Activated naive CD4-positive, alpha-beta T cell treated with Interleukin-2 at 50 U/mL for 16 hours (primary cell): ENCODE measurements around the gene NR1I3.
"Not testable (repeated sequence)": the region's sequence is repeated elsewhere in the genome, so short reads cannot be mapped to it uniquely, and the experiment has no call there.

Experiments
- DNase-seq: peaks from one replicate; pipeline ENCODE4 v3.0.0-alpha.2; 2020

NR1I3 gene

GRCh38 chr1:161244888-161245287 lies 6.9 kb upstream of the NR1I3 start:
- no peak for DNase-seq

GRCh38 chr1:161242313-161242712 lies 4.3 kb upstream of the NR1I3 start:
- no peak for DNase-seq

- DNase-seq = no peak
Measured at GRCh38 chr1:161241682-161242081, 3.7 kb upstream of the NR1I3 start.

- DNase-seq = no peak
Measured at GRCh38 chr1:161235957-161236775, 1.8 kb downstream of the NR1I3 start.

GRCh38 chr1:161233102-161233501 lies 4.9 kb downstream of the NR1I3 start:
- no peak for DNase-seq

GRCh38 chr1:161230762-161231161 lies 7.2 kb downstream of the NR1I3 start:
- DNase-seq = no peak

- DNase-seq = no peak
Measured at GRCh38 chr1:161229896-161230295, 8.1 kb downstream of the NR1I3 start.

GRCh38 chr1:161228032-161228431 lies 10.0 kb downstream of the NR1I3 start:
- no peak for DNase-seq

GRCh38 chr1:161227196-161227871 lies 10.7 kb downstream of the NR1I3 start:
- DNase-seq = peak; percentile 88

- no peak for DNase-seq
Measured at GRCh38 chr1:161226759-161227158, 11.2 kb downstream of the NR1I3 start.

GRCh38 chr1:161226320-161226711 lies 11.7 kb downstream of the NR1I3 start:
- DNase-seq = no peak

GRCh38 chr1:161225534-161226319 lies 12.3 kb downstream of the NR1I3 start, which contains the start of gene TOMM40L:
Gene TOMM40L, plus strand, starts transcription at chr1:161226060. Its CDS starts 430 bp downstream, at chr1:161226490.
- peak; percentile 89 for DNase-seq

GRCh38 chr1:161225178-161225533 lies 12.8 kb downstream of the NR1I3 start:
- DNase-seq = no peak

- DNase-seq = not testable (repeated sequence)
Measured at GRCh38 chr1:161224695-161225087, 13.3 kb downstream of the NR1I3 start.

GRCh38 chr1:161223805-161224694 lies 14.0 kb downstream of the NR1I3 start:
- DNase-seq = no peak

GRCh38 chr1:161222175-161223019 lies 15.6 kb downstream of the NR1I3 start:
- DNase-seq = no peak

- DNase-seq = no peak
Measured at GRCh38 chr1:161220002-161220401, 18.0 kb downstream of the NR1I3 start.

- DNase-seq = no peak
Measured at GRCh38 chr1:161219078-161219892, 18.7 kb downstream of the NR1I3 start.

GRCh38 chr1:161218301-161219077 lies 19.5 kb downstream of the NR1I3 start:
- DNase-seq = no peak

- no peak for DNase-seq
Measured at GRCh38 chr1:161217831-161218230, 20.2 kb downstream of the NR1I3 start.
